Dedifferentiated amniotic fluid mesenchymal stem cell (primary cell): Measurements from ENCODE around the gene HECA.

Experiments used
- DNase-seq: peaks from one replicate; pipeline ENCODE4 v3.0.0-alpha.2; 2016; ENCODE audit errors: extremely low spot score

HECA gene

GRCh38 chr6:139161169-139161568, 26.3 kb downstream of the HECA start:
- DNase-seq = no peak

DNA sequence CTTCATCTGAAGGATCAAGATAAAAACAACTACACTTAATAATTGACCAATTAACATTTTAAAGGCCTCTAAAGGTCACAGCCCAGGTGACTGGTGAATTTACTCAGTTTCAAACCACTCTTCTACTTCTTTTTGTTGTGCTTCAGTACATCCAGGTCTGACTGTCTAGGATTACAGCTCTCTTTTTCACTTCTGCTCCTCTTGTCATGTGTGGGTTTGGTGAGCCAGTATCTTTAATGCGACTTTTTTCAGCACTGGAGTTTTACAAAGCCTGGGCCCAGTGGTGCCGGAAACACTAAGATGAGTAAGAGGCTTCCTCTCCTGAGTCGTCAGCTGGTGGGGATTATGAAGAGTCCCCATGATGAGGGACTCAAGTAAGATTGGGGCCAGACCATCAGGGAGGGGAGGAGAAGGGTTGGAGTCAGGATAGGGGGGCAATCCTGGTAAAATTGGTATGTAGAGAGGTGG, 27.0 kb downstream of the HECA start:
- DNase-seq = no peak

- DNase-seq = no peak
Measured at GRCh38 chr6:139164001-139164400, 29.1 kb downstream of the HECA start.

- DNase-seq = no peak
Measured at GRCh38 chr6:139165324-139165723, 30.4 kb downstream of the HECA start.

GRCh38 chr6:139166238-139166955, 31.5 kb downstream of the HECA start:
- no peak for DNase-seq

DNA sequence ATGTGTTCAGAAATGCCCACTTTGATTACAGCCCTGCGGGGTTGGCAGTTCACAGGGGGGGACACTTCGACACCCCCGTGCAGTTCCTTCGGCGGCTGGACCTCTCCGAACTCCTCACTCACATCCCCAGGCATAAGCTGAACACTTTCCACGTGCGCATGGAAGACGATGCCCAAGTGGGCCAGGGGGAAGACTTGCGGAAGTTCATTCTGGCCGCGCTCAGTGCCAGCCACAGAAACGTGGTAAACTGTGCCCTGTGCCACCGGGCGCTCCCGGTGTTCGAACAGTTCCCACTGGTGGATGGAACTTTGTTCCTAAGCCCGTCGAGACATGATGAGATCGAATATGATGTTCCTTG, 32.1 kb downstream of the HECA start:
- DNase-seq = no peak

DNA sequence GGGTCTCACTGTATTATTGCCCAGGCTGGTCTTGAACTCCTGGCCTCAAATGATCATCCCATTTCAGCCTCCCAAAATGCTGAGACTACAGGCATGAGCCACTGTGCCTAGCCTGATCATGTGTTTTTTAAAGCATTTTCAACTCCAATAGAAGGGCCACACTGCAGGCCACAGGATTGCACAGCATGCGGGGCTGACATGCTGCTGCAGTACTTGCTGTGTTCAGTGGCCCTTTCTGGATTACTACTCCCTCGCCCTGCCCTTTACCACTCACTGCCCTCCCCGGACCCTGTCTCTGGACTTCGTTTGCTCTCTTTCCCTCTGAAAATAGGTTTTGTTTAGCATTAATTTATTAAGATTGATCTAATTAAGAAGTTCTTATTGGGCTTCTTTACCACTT, 37.3 kb downstream of the HECA start:
- no peak for DNase-seq

- no peak for DNase-seq
Measured at GRCh38 chr6:139172567-139172966, 37.7 kb downstream of the HECA start.

GRCh38 chr6:139173172-139173571, 38.3 kb downstream of the HECA start:
- no peak for DNase-seq

DNA sequence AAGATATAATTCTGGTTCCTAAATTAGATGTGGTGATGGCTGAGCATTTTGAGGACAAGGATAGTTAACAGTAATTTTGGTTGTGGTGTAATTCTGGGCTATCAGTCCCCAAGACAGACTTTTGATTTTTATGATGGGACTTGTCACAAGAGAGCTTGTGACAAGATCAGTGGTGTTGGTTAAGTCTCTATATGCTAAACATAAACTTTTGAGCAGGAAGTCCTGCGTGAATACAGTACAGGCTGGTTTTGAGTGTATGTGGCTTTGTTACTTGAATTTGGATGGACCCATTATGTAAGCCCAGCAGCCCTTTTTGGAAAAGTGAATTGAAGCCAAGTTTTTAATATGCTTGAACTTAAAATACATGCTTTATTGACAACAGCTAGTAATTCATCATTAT, 38.9 kb downstream of the HECA start:
- DNase-seq = no peak

DNA sequence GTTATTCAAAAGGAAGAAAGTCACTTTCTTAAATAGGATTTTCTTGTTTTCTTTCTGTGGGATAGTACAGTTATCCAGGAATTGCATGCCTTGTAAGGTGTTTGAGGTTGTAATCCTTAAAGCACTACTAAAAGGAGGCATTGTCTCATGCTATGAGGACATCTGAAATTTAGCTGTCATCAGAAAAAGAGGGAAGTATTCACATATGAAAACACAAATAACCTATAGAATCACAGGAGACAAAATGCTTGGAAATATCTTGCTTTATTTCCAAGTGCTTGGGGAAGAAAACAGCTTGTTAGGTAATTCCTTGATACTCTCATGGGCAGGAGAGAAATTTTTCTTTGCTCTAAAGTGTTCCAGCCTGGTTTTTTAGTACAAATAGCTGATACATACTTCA, 40.1 kb downstream of the HECA start:
- DNase-seq = no peak

DNA sequence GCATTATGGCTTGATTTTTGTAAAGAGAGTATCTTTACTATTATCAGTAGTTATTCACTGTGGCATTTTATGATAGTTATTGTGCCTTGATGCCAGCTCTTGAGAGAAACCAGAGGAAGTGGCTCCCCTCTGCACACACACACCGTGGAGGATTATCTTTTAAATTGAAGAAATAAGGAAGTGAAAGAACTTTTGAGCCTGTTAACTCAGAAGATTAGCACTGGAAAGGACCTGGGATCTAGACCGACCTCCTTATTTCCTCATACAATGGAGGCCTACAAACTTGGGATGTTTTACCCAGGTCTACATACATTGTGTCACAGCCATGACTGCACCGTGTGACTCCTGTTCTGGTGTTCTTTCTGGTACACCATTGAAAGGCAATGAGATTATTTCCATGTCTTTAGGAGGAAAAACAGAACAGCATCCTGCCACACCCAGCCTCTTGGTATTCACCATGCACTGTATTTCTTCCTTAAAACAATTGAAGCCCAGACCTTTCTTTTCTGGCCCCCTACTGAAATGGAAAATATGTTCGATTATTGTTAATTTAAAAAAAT, 40.6 kb downstream of the HECA start:
- DNase-seq = no peak

- DNase-seq = no peak
Measured at GRCh38 chr6:139181236-139181635, 46.4 kb downstream of the HECA start.

DNA sequence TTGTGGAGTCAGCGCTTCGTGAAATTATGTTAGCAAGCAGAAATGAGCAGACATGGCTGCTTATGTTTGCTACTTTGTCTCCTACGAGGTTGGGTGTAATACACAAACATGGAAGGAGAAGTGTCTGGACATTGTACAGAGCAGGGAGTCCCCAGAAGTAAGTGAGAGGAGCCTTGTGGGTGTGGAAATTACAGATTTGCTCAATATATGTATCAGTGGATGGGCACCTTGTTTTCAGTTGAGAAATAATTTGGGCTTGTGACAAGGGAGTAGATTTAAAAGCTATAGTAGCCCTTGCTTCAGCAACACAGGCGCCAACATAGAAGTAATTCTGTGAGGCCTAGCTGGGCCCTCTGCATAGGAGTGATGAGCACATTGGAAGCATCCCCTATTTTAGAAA, 49.2 kb downstream of the HECA start:
- no peak for DNase-seq

GRCh38 chr6:139184459-139184858, 49.6 kb downstream of the HECA start:
- no peak for DNase-seq

DNA sequence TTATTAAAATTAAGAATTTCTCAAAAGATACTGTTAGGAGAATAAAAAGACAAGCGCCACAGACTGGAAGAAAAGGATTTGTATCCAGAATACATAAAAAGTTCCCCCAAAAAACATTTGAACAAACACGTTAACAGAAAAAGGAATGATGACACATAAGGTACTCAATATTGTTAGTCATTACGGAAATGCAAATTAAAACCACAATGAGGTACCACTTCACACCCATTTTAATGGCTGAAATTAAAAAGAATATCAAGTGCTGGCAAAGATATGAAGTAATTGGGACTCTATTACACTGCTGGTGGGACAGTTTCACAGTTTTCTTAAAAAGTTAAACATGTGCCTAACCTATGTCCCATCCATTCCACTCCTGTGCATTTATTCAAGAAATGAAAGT, 51.4 kb downstream of the HECA start:
- no peak for DNase-seq

- no peak for DNase-seq
Measured at GRCh38 chr6:139186692-139187091, 51.8 kb downstream of the HECA start.

GRCh38 chr6:139187489-139187888, 52.6 kb downstream of the HECA start:
- no peak for DNase-seq

- DNase-seq = no peak
Measured at GRCh38 chr6:139189665-139190064, 54.8 kb downstream of the HECA start.

DNA sequence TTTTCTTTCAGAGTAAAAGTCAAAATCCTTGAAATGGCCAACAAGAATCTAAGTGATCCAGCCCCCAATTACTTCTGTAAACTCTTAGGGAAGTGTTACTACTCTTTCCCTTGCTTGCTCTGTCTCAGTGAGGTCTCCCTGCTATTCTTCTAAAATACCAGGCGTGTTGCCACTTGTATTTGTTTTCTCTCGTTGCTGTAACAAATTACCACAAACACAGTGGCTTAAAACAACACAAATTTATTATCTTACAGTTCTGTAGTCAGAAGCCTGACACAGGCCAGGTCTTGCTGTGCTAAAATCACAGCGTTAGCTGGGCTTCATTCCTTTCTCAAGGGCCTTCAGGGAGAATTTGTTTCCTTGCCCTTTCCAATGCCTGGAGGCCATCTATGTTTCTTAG, 59.9 kb downstream of the HECA start:
- DNase-seq = no peak

DNA sequence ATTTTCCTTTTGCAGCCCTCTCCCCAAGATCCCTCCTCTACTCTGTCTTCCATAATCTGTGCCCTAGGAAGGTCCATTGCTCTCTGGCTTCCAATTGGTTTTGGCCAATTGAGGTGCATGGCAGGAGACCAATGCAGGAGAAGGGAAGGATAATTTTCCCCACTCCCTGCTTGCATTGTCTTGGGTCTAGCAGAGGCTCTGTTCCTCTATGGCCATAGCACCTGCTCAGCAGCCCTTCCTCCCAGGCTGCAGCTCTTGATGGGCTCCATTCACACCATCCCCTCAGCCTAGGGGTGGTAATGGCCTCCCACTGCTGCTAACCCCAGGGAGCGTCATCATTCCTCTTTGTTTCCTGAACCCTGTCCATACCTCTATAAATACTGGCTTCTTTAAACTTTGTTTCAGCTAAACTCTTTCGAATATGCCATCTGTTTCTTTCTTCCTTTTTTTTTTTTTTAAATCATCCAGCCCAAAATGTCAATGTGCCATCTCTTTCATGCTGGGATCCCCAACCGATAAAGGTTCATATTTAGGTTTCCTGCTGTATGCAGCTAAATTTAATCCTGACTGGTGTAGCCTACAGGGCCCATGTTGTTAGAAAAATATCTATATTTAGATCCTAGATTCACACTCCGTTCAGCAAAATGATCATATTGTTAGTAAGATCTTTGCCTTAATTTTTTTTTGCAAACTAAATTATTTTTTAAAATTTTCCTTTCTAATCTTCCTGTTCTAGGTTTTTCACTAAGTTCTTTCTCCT, 63.8 kb downstream of the HECA start:
- no peak for DNase-seq

- no peak for DNase-seq
Measured at GRCh38 chr6:139201378-139201777, 66.5 kb downstream of the HECA start.

- DNase-seq = no peak
Measured at GRCh38 chr6:139204978-139205377, 70.1 kb downstream of the HECA start.
